GM12892 (cell line): ENCODE measurements around the gene BIN1.

ENCODE experiments used
- POLR2A ChIP-seq: IDR thresholded peaks from 2 replicates; pipeline ENCODE4 v1.6.1; 2011; ENCODE audit warnings: low read depth, low read length, control low read depth
- POLR2AphosphoS5 ChIP-seq: IDR thresholded peaks from 2 replicates; pipeline ENCODE4 v1.6.1; 2011; ENCODE audit warnings: low read depth, low read length, control low read depth
- TAF1 ChIP-seq: IDR thresholded peaks from 2 replicates; pipeline ENCODE4 v1.6.1; 2011; ENCODE audit warnings: low read depth, mild to moderate bottlenecking, control low read depth, low read length, borderline replicate concordance

DNA sequence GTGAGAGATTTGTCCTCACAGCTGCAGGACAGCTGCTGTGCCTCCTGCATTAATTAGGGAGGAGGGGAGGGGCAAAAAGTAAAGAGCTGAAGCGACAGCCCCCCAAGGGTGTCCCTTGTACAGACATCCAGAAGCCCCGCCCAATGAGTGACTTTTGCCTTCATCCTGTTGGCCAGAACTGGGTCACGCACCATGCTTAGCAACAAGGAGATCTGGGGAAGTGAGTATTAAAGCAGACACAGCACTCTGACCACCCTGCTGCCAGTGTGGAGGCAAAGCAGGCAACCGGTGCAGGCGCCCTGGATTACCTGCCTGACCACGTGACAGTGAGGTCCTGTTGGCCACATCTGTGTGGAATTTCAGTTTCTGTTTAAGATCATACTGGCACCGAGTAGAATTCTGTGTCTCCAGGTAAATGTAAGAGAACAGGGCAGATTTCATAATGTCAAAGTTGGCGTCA, 21.5 kb upstream of the BIN1 start:
- TF ChIP-seq TAF1 (no peak), POLR2AphosphoS5 (no peak), POLR2A (no peak)
